Measurements from ENCODE around the gene FSTL1.

- TF ChIP-seq RFX5 (IDR thresholded peaks at IDR 0.05) (no peak), CTCF (IDR thresholded peaks at IDR 0.05) (no peak), SREBF2 (IDR thresholded peaks at IDR 0.05) (no peak), MAZ (IDR thresholded peaks at IDR 0.05; ENCODE audit: borderline replicate concordance, low read depth, low read length) (no peak), ZFP36 (IDR thresholded peaks at IDR 0.05; ENCODE audit: borderline replicate concordance, partially characterized antibody) (no peak), USF2 (IDR thresholded peaks at IDR 0.05) (no peak), RAD21 (conservative IDR thresholded peaks at IDR 0.05 in 1 of 2, IDR thresholded peaks at IDR 0.05 in 1 of 2) (no peak), E2F6 (IDR thresholded peaks at IDR 0.05; ENCODE audit: borderline replicate concordance, low read depth) (no peak), BCL3 (IDR thresholded peaks at IDR 0.05) (no peak), PBX3 (IDR thresholded peaks at IDR 0.05) (no peak), REST (IDR thresholded peaks at IDR 0.05) (no peak), CBX8 (IDR thresholded peaks at IDR 0.05) (no peak), SMC3 (IDR thresholded peaks at IDR 0.05) (no peak), HOXB13 (CRISPR knock-in tag; IDR thresholded peaks at IDR 0.05; ENCODE audit: low read depth) (no peak)
Measured at GRCh38 chr3:120350401-120350941, 100.3 kb downstream of the FSTL1 start.
